Measurements from ENCODE around the gene CACNA2D3.

Gene CACNA2D3

GRCh38 chr3:54511766-54512365 is 389.5 kb downstream of the CACNA2D3 start:
- no peaks in the 10 kb centered on the region for H3K36me3 ChIP-seq (ENCODE audit: control insufficient read depth, insufficient read depth, low read length)
- H3K4me1 ChIP-seq (ENCODE audit: control insufficient read depth, insufficient read depth, low read length), result no peaks in the 10 kb centered on the region
- no peaks in the 10 kb centered on the region for H3K27me3 ChIP-seq (ENCODE audit: control insufficient read depth, insufficient read depth, low read length)
- H3K27ac ChIP-seq (ENCODE audit: low read depth, low read length), result no peak overlapping the region
- H3K9ac ChIP-seq (ENCODE audit: low read depth, low read length), result no peak overlapping the region
- H3K4me3 ChIP-seq (ENCODE audit: low read depth, low read length), result no peak overlapping the region
- H3K9me3 ChIP-seq (ENCODE audit: control insufficient read depth, insufficient read depth, low read length), result no peaks in the 10 kb centered on the region

GRCh38 chr3:54514006-54514405 is 391.7 kb downstream of the CACNA2D3 start:
- H3K4me3 ChIP-seq (ENCODE audit: low read depth, low read length), result no peak overlapping the region
- H3K36me3 ChIP-seq (ENCODE audit: control insufficient read depth, insufficient read depth, low read length), result no peaks in the 10 kb centered on the region
- no peaks in the 10 kb centered on the region for H3K4me1 ChIP-seq (ENCODE audit: control insufficient read depth, insufficient read depth, low read length)
- no peaks in the 10 kb centered on the region for H3K9me3 ChIP-seq (ENCODE audit: control insufficient read depth, insufficient read depth, low read length)
- no peak overlapping the region for H3K9ac ChIP-seq (ENCODE audit: low read depth, low read length)
- no peaks in the 10 kb centered on the region for H3K27me3 ChIP-seq (ENCODE audit: control insufficient read depth, insufficient read depth, low read length)
- no peak overlapping the region for H3K27ac ChIP-seq (ENCODE audit: low read depth, low read length)

GRCh38 chr3:54514416-54514815 is 392.1 kb downstream of the CACNA2D3 start:
- Histone ChIP-seq H3K4me3 (ENCODE audit: low read depth, low read length) (no peak overlapping the region), H3K9ac (ENCODE audit: low read depth, low read length) (no peak overlapping the region), H3K36me3 (ENCODE audit: control insufficient read depth, insufficient read depth, low read length) (no peaks in the 10 kb centered on the region), H3K4me1 (ENCODE audit: control insufficient read depth, insufficient read depth, low read length) (no peaks in the 10 kb centered on the region), H3K27me3 (ENCODE audit: control insufficient read depth, insufficient read depth, low read length) (no peaks in the 10 kb centered on the region), H3K9me3 (ENCODE audit: control insufficient read depth, insufficient read depth, low read length) (no peaks in the 10 kb centered on the region), H3K27ac (ENCODE audit: low read depth, low read length) (no peak overlapping the region)

GRCh38 chr3:54515441-54516213 is 393.3 kb downstream of the CACNA2D3 start:
- H3K9me3 ChIP-seq (ENCODE audit: control insufficient read depth, insufficient read depth, low read length), result no peaks in the 10 kb centered on the region
- no peaks in the 10 kb centered on the region for H3K4me1 ChIP-seq (ENCODE audit: control insufficient read depth, insufficient read depth, low read length)
- no peaks in the 10 kb centered on the region for H3K36me3 ChIP-seq (ENCODE audit: control insufficient read depth, insufficient read depth, low read length)
- H3K27me3 ChIP-seq (ENCODE audit: control insufficient read depth, insufficient read depth, low read length), result no peaks in the 10 kb centered on the region
- H3K27ac ChIP-seq (ENCODE audit: low read depth, low read length), result no peak overlapping the region
- no peak overlapping the region for H3K4me3 ChIP-seq (ENCODE audit: low read depth, low read length)
- no peak overlapping the region for H3K9ac ChIP-seq (ENCODE audit: low read depth, low read length)

- H3K27ac ChIP-seq (ENCODE audit: low read depth, low read length), result no peak overlapping the region
- H3K9ac ChIP-seq (ENCODE audit: low read depth, low read length), result no peak overlapping the region
- no peak overlapping the region for H3K4me3 ChIP-seq (ENCODE audit: low read depth, low read length)
- no peaks in the 10 kb centered on the region for H3K27me3 ChIP-seq (ENCODE audit: control insufficient read depth, insufficient read depth, low read length)
- no peaks in the 10 kb centered on the region for H3K9me3 ChIP-seq (ENCODE audit: control insufficient read depth, insufficient read depth, low read length)
- no peaks in the 10 kb centered on the region for H3K36me3 ChIP-seq (ENCODE audit: control insufficient read depth, insufficient read depth, low read length)
- H3K4me1 ChIP-seq (ENCODE audit: control insufficient read depth, insufficient read depth, low read length), result no peaks in the 10 kb centered on the region
Measured at GRCh38 chr3:54517424-54517823, 395.1 kb downstream of the CACNA2D3 start.

GRCh38 chr3:54518011-54518675 is 395.8 kb downstream of the CACNA2D3 start:
- Histone ChIP-seq H3K36me3 (ENCODE audit: control insufficient read depth, insufficient read depth, low read length) (no peaks in the 10 kb centered on the region), H3K4me1 (ENCODE audit: control insufficient read depth, insufficient read depth, low read length) (no peaks in the 10 kb centered on the region), H3K4me3 (ENCODE audit: low read depth, low read length) (no peak overlapping the region), H3K27me3 (ENCODE audit: control insufficient read depth, insufficient read depth, low read length) (no peaks in the 10 kb centered on the region), H3K27ac (ENCODE audit: low read depth, low read length) (no peak overlapping the region), H3K9ac (ENCODE audit: low read depth, low read length) (no peak overlapping the region), H3K9me3 (ENCODE audit: control insufficient read depth, insufficient read depth, low read length) (no peaks in the 10 kb centered on the region)

GRCh38 chr3:54519493-54519892 is 397.1 kb downstream of the CACNA2D3 start:
- H3K9me3 ChIP-seq (ENCODE audit: control insufficient read depth, insufficient read depth, low read length), result no peaks in the 10 kb centered on the region
- no peaks in the 10 kb centered on the region for H3K27me3 ChIP-seq (ENCODE audit: control insufficient read depth, insufficient read depth, low read length)
- no peaks in the 10 kb centered on the region for H3K36me3 ChIP-seq (ENCODE audit: control insufficient read depth, insufficient read depth, low read length)
- no peak overlapping the region for H3K27ac ChIP-seq (ENCODE audit: low read depth, low read length)
- H3K4me1 ChIP-seq (ENCODE audit: control insufficient read depth, insufficient read depth, low read length), result no peaks in the 10 kb centered on the region
- no peak overlapping the region for H3K4me3 ChIP-seq (ENCODE audit: low read depth, low read length)
- no peak overlapping the region for H3K9ac ChIP-seq (ENCODE audit: low read depth, low read length)

- Histone ChIP-seq H3K36me3 (ENCODE audit: control insufficient read depth, insufficient read depth, low read length) (no peaks in the 10 kb centered on the region), H3K4me3 (ENCODE audit: low read depth, low read length) (no peak overlapping the region), H3K4me1 (ENCODE audit: control insufficient read depth, insufficient read depth, low read length) (no peaks in the 10 kb centered on the region), H3K9me3 (ENCODE audit: control insufficient read depth, insufficient read depth, low read length) (no peaks in the 10 kb centered on the region), H3K9ac (ENCODE audit: low read depth, low read length) (no peak overlapping the region), H3K27me3 (ENCODE audit: control insufficient read depth, insufficient read depth, low read length) (no peaks in the 10 kb centered on the region), H3K27ac (ENCODE audit: low read depth, low read length) (no peak overlapping the region)
Measured at GRCh38 chr3:54520060-54520459, 397.7 kb downstream of the CACNA2D3 start.

- no peak overlapping the region for H3K9ac ChIP-seq (ENCODE audit: low read depth, low read length)
- no peaks in the 10 kb centered on the region for H3K9me3 ChIP-seq (ENCODE audit: control insufficient read depth, insufficient read depth, low read length)
- no peak overlapping the region for H3K27ac ChIP-seq (ENCODE audit: low read depth, low read length)
- H3K4me1 ChIP-seq (ENCODE audit: control insufficient read depth, insufficient read depth, low read length), result no peaks in the 10 kb centered on the region
- H3K4me3 ChIP-seq (ENCODE audit: low read depth, low read length), result no peak overlapping the region
- H3K36me3 ChIP-seq (ENCODE audit: control insufficient read depth, insufficient read depth, low read length), result no peaks in the 10 kb centered on the region
- H3K27me3 ChIP-seq (ENCODE audit: control insufficient read depth, insufficient read depth, low read length), result no peaks in the 10 kb centered on the region
Measured at GRCh38 chr3:54527521-54527920, 405.2 kb downstream of the CACNA2D3 start.

- no peak overlapping the region for H3K27ac ChIP-seq (ENCODE audit: low read depth, low read length)
- H3K4me3 ChIP-seq (ENCODE audit: low read depth, low read length), result no peak overlapping the region
- H3K36me3 ChIP-seq (ENCODE audit: control insufficient read depth, insufficient read depth, low read length), result no peaks in the 10 kb centered on the region
Measured at GRCh38 chr3:54527953-54528352, 405.6 kb downstream of the CACNA2D3 start.

GRCh38 chr3:54528668-54529067 is 406.3 kb downstream of the CACNA2D3 start:
- H3K9ac ChIP-seq (ENCODE audit: low read depth, low read length), result no peak overlapping the region
- H3K9me3 ChIP-seq (ENCODE audit: control insufficient read depth, insufficient read depth, low read length), result no peaks in the 10 kb centered on the region
- no peaks in the 10 kb centered on the region for H3K36me3 ChIP-seq (ENCODE audit: control insufficient read depth, insufficient read depth, low read length)
- no peak overlapping the region for H3K4me3 ChIP-seq (ENCODE audit: low read depth, low read length)
- no peaks in the 10 kb centered on the region for H3K4me1 ChIP-seq (ENCODE audit: control insufficient read depth, insufficient read depth, low read length)
- no peaks in the 10 kb centered on the region for H3K27me3 ChIP-seq (ENCODE audit: control insufficient read depth, insufficient read depth, low read length)
- no peak overlapping the region for H3K27ac ChIP-seq (ENCODE audit: low read depth, low read length)

More at GRCh38 chr3:54527953-54528352, 405.6 kb downstream of the CACNA2D3 start:
- no peak overlapping the region for H3K9ac ChIP-seq (ENCODE audit: low read depth, low read length)
- H3K4me1 ChIP-seq (ENCODE audit: control insufficient read depth, insufficient read depth, low read length), result no peaks in the 10 kb centered on the region
- no peaks in the 10 kb centered on the region for H3K27me3 ChIP-seq (ENCODE audit: control insufficient read depth, insufficient read depth, low read length)
- H3K9me3 ChIP-seq (ENCODE audit: control insufficient read depth, insufficient read depth, low read length), result no peaks in the 10 kb centered on the region
